ENCODE results near the gene HOATZ. TPM values are rescaled to one million over a fixed set of nuclear protein-coding genes. Genes with fewer than 3 reads are reported as not detected.

HOATZ gene
- total RNA-seq, 1 donor, result not detected

DNA sequence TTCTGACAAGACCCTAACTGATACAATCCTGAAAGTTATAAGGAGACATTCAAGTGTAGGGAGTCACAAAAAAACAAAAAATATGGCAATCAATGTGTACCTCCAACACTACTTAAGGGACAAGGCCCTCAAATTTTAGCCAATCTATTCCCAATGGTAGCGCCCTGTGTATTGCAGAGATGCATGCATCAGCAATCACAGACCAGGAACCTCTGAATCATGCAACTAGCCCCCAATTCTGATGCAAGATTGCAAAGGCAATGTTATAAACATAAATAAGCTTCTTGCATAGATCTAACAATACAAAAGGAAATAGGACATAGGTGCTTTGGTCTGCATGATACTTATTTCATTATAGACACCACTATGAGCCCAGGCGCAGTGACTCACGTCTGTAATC is 58.0 kb downstream of the HOATZ start:
- no peak for TF ChIP-seq CTCF (IDR thresholded peaks at IDR 0.05; ENCODE audit: extremely low read depth, low read depth, low read length)
- Histone ChIP-seq H2AFZ (ENCODE audit: low read length) (no peak overlapping the region), H3K79me2 (ENCODE audit: insufficient read depth, low read length) (no peaks in the 10 kb centered on the region), H3K9me3 (ENCODE audit: low read depth, low read length) (no peaks in the 10 kb centered on the region), H3K4me1 (ENCODE audit: insufficient read depth, low read length) (peaks cover 13% of the 10 kb centered on the region), H3K27ac (ENCODE audit: low read depth, low read length) (no peak overlapping the region), H3K4me2 (ENCODE audit: insufficient read depth, low read length) (no peak overlapping the region), H4K20me1 (ENCODE audit: insufficient read depth, low read length) (no peaks in the 10 kb centered on the region), H3K4me3 (ENCODE audit: insufficient read depth, low read length) (no peak overlapping the region), H3K27me3 (ENCODE audit: insufficient read depth, low read length) (no peaks in the 10 kb centered on the region), H3K36me3 (ENCODE audit: insufficient read depth, low read length) (no peaks in the 10 kb centered on the region)
- DNase-seq (ENCODE audit: insufficient read length, low spot score, missing footprints), result no peak

DNA sequence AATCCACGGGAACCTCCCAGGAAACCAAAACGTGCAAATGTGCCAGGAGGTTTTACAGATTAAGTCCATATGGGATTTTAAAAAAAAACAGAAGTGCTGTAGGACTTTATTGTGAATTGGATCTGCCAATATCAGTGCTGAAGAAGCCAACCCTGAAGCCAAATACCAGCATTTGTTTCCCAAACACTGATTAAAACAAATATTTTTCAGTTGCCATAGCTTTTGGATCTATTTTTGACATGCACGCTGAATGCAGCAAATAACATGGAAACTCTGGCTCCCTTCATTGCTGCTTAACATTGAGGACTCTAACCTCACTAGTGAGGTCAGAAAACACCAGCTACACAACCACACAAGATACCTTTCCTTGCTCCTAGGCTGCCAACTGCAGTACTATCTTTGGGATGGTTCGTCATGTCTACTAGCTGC is 59.3 kb downstream of the HOATZ start:
- Histone ChIP-seq H3K27me3 (ENCODE audit: insufficient read depth, low read length) (no peaks in the 10 kb centered on the region), H3K4me3 (ENCODE audit: insufficient read depth, low read length) (no peak overlapping the region), H3K27ac (ENCODE audit: low read depth, low read length) (no peak overlapping the region), H4K20me1 (ENCODE audit: insufficient read depth, low read length) (no peaks in the 10 kb centered on the region), H2AFZ (ENCODE audit: low read length) (peak overlapping the region; percentile 71), H3K4me2 (ENCODE audit: insufficient read depth, low read length) (peak overlapping the region; percentile 62), H3K4me1 (ENCODE audit: insufficient read depth, low read length) (peaks cover 13% of the 10 kb centered on the region), H3K9me3 (ENCODE audit: low read depth, low read length) (no peaks in the 10 kb centered on the region), H3K79me2 (ENCODE audit: insufficient read depth, low read length) (no peaks in the 10 kb centered on the region), H3K36me3 (ENCODE audit: insufficient read depth, low read length) (no peaks in the 10 kb centered on the region)
- no peak for TF ChIP-seq CTCF (IDR thresholded peaks at IDR 0.05; ENCODE audit: extremely low read depth, low read depth, low read length)
- DNase-seq (ENCODE audit: insufficient read length, low spot score, missing footprints), result no peak

DNA sequence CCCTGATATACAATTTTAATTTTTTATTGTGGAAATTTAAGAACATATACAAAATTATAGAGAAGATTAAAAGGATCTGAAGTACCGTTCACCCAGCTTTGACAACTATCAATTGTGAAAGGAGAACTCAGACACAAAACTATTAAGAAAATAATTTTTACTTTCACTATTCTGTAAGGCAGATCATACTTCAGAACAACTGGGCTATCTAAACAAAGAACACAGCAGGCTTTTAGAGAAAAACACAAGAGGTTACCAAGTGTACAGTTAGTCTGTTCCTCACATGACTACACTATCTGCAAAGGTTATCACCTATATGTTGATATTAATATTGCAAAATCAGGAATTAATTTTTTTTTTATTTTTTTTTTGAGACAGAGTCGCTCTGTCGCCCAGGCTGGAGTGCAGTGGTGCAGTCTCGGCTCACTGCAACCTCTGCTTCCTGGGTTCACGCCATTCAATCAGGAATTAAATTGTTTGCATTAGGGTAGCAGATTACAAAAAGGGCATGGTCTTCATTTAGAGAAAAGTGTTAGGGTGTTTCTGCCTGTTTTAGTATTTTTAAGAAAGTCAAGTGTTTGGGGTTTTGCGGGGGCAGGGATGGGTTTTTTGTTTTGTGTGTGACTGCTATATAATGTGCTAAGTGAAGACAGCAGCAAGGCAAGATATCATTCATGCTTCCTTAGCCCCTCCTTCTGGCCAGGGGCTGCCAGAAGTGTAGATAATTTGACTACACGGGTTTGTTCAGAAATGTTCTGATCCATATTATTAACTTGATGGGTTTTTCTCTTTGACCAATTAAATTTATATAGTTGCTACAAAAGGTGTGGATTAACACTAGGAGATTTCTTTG is 60.0 kb downstream of the HOATZ start:
- peak overlapping the region; percentile 71 for H2AFZ ChIP-seq (ENCODE audit: low read length)

More for the DNA sequence above, 60.0 kb downstream of the HOATZ start:
- Histone ChIP-seq H3K79me2 (ENCODE audit: insufficient read depth, low read length) (no peaks in the 10 kb centered on the region), H3K4me2 (ENCODE audit: insufficient read depth, low read length) (peak overlapping the region; percentile 62), H3K4me3 (ENCODE audit: insufficient read depth, low read length) (no peak overlapping the region), H3K4me1 (ENCODE audit: insufficient read depth, low read length) (peaks cover 13% of the 10 kb centered on the region), H4K20me1 (ENCODE audit: insufficient read depth, low read length) (no peaks in the 10 kb centered on the region), H3K27me3 (ENCODE audit: insufficient read depth, low read length) (no peaks in the 10 kb centered on the region), H3K9me3 (ENCODE audit: low read depth, low read length) (no peaks in the 10 kb centered on the region), H3K36me3 (ENCODE audit: insufficient read depth, low read length) (no peaks in the 10 kb centered on the region), H3K27ac (ENCODE audit: low read depth, low read length) (no peak overlapping the region)
- TF ChIP-seq CTCF (IDR thresholded peaks at IDR 0.05; ENCODE audit: extremely low read depth, low read depth, low read length), result no peak
- no peak for DNase-seq (ENCODE audit: insufficient read length, low spot score, missing footprints)
